Loucy (cell line): ENCODE data around the gene ARHGAP10.

ENCODE experiments used
- CTCF ChIP-seq: fragments of 200-600 bp; sonication (generic); conservative IDR thresholded peaks from 2 replicates; pipeline ENCODE4 v1.5.1; 2014; ENCODE audit warnings: mild to moderate bottlenecking, antibody characterized with exemption, low read length
- EZH2phosphoT487 ChIP-seq: fragments of 200-600 bp; IDR thresholded peaks from 2 replicates; pipeline ENCODE4 v1.6.1; 2018; ENCODE audit warnings: antibody characterized with exemption, mild to moderate bottlenecking, moderate library complexity, borderline replicate concordance

GRCh38 chr4:148060264-148061140 is 328.6 kb downstream of the ARHGAP10 start:
- TF ChIP-seq CTCF: no peak
- TF ChIP-seq EZH2phosphoT487: no peak
